HG03064 (cell line): Measurements from ENCODE around the gene SOX30.
"Not testable (repeated sequence)": the region's sequence is repeated elsewhere in the genome, so short reads cannot be mapped to it uniquely, and the experiment has no call there.

Experiments used
- ATAC-seq: cut with Tn5 transposase; IDR thresholded peaks from one replicate; pipeline ENCODE4 v1.9.1; 2021; ENCODE audit warnings: low read depth; ENCODE audit not compliant: unreplicated experiment

The SOX30 gene

GRCh38 chr5:157652377-157652692 lies at the start of gene SOX30:
Gene SOX30, minus strand, starts transcription at chr5:157652438. Its CDS starts 360 bp downstream, at chr5:157652078.
- ATAC-seq: no peak

GRCh38 chr5:157698674-157699073 lies 46.4 kb upstream of the SOX30 start:
- ATAC-seq: not testable (repeated sequence)

- ATAC-seq: not testable (repeated sequence)
Observed at GRCh38 chr5:157696154-157696553, 43.9 kb upstream of the SOX30 start.

DNA sequence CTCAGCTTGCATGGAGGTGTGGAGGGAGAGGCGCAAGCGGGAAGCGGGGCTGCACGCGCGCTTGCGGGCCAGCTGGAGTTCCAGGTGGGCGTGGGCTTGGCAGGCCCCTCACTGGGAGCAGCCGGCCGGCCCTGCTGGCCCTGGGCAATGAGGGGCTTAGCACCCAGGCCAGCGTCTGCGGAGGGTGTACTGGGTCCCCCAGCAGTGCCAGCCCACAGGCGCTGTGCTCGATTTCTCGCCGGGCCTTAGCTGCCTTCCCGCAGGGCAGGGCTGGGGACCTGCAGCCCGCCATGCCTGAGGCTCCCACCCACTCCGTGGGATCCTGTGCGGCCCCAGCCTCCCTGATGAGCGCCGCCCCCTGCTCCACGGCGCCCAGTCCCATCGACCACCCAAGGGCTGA lies 41.6 kb upstream of the SOX30 start:
- not testable (repeated sequence) for ATAC-seq

GRCh38 chr5:157690690-157691433 lies 38.6 kb upstream of the SOX30 start:
- ATAC-seq: no peak

DNA sequence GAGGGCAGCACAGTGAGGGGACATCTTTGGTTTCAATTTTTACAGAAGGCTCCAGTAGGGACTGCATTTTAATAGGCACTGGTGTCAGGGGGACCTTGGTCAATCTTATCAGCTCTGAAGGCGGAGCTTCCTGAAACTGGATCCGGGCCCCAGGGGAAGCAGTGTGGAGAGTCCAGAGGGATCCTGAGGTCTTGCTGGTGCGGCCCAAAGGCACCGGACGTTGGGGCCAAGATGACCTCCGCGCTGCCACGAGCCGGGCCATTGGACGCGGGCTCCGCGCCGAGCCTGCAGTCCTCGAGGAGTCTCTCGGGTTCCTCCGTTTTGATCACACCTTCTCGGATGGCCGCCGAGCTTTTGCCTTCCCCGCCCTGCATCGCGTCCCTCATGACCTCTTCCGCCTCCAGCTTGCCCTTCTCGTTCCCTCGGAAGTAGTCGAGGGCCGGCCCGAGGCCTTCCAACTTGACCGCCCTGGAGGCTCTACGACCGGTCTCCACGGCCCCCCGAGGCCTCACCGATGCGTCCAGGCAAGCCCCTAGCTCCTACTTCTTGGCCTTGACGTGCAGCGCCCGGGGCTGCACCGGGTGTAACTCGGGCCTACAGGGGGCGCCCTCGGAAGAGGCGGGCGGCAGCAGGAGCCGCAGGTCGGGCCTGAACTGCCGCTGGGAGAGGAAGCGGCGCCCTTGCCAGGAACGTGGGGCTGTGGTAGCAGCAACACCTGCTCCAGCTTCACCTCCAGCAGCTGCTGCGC lies 37.9 kb upstream of the SOX30 start:
- no peak for ATAC-seq

DNA sequence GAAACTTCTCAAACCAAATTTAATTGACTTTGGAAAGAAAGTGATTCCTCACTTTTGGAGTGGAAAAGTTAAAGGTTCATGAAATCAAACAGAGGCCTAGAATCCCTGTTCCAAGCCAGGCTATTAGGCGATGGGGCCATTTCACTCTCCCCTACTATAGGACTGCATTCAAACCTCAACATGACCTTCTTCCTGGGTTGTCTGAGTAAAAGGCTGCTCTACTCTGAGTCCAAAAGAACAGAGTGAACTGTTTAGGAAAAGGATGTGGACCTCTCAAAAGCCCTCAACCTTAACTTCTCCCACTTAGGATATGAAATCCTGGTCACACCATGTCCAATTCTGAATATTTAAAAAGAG lies 34.9 kb upstream of the SOX30 start:
- ATAC-seq: no peak

DNA sequence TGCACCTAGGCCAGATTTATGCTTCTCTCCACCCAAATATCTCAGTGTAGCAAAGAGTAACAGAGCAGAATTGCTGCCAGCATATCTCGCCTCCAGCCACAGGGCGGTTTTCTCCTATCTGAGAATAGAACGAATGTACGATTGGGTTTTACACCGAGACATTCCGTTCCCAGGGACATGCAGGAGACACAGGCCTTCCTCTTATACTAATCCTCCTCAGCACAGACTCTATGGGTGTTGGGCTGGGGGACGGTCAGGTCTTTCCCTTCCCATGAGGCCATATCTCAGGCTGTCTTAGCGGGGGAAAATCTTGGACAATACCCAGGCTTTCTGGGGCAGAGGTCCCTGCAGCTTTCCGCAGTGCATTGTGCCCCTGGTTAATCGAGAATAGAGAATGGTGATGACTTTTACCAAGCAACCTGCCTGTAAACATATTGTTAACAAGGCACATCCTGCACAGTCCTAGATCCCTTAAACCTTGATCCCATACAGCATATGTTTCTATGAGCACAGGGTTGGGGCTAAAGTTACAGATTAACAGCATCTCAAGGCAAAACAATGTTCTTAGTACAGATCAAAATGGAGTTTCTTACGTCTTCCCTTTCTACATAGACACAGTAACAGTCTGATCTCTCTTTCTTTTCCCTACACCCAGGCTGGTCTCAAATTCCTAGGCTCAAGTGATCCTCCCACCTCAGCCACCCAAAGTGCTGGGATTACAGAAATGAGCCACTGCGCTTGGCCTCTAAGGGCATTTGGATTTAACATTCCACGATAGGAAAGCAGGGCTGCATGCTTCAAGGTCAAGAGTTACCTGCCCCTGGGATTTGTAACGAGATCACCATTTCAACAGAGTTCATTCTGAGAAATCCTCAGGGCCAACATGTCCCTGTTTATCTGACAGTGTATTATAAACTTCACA lies 34.3 kb upstream of the SOX30 start:
- ATAC-seq: not testable (repeated sequence)

GRCh38 chr5:157682257-157682656 lies 30.0 kb upstream of the SOX30 start:
- ATAC-seq: no peak

DNA sequence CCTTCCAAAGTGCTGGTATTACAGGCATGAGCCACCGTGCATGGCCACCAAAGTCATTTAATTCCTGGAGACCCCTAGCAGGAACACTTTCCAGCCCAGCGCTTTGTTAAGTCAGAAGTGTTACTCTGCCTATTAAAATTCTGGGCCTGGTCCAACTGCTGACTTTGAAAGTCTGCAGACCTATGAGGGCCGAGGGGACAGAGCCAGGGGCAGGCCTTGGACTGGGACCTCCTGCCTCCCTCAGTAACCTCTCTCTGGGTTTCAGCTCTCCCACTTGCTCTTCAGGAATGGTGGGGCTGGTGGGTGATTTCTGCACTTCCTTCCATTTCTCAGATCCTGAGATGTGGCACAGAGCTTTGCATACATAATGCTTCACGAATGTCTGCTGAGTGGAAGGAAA lies 28.8 kb upstream of the SOX30 start:
- ATAC-seq: no peak

DNA sequence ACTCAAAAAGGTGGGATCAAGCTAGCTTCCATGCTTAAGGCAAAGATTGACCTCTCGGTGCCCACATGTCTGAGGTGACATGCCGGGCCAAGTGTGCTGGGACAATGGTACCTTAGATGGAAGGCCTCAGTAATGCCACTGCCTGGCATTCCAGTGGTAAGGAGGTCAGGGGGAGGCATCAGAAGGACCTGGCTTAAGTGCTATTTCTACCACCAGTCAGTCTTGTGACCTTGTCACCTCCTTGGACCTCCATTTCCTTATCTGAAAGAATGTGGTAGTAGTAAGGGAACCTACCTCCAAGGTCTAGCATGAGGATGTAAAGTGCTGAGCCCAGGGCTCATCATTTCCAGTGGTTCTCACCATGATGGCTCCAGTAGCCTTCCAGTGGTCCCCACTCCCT lies 28.0 kb upstream of the SOX30 start:
- no peak for ATAC-seq

- ATAC-seq: no peak
Observed at GRCh38 chr5:157679801-157680200, 27.6 kb upstream of the SOX30 start.

DNA sequence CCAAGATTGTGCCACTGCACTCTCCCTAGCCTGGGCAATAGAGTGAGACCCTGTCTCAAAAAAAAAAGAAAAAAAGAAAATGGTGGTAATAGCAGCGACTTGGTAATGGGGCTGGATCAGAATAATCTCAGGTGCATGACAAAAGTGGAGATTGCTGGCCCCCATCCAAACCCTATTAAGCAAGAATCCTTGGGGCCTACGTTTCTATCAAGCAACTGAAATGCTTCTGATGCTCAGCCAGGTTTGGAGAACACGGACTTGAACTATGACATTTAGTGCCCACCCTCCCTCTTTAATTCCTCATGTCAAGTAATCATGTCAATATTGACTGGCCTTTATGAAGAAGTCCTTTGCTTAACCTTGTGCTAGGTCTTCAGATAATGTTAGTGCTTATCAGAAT lies 25.7 kb upstream of the SOX30 start:
- no peak for ATAC-seq

DNA sequence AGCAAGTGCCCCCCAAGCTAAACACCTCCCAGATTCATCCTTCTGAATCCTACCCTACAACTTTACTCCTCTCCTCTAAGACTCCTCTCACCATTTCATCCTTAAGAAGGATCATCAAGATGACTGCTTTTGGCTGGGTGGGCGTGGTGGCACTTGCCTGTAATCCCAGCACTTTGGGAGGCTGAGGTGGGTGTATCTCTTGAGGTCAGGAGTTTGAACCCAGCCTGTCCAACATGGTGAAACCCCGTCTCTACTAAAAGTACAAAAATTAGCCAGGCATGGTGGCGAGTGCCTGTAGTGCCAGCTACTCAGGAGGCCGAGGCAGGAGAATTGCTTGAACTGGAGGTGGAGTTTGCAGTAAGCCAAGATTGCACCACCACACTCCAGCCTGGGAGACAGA lies 22.1 kb upstream of the SOX30 start:
- not testable (repeated sequence) for ATAC-seq

- ATAC-seq: no peak
Observed at GRCh38 chr5:157672976-157673375, 20.7 kb upstream of the SOX30 start.

DNA sequence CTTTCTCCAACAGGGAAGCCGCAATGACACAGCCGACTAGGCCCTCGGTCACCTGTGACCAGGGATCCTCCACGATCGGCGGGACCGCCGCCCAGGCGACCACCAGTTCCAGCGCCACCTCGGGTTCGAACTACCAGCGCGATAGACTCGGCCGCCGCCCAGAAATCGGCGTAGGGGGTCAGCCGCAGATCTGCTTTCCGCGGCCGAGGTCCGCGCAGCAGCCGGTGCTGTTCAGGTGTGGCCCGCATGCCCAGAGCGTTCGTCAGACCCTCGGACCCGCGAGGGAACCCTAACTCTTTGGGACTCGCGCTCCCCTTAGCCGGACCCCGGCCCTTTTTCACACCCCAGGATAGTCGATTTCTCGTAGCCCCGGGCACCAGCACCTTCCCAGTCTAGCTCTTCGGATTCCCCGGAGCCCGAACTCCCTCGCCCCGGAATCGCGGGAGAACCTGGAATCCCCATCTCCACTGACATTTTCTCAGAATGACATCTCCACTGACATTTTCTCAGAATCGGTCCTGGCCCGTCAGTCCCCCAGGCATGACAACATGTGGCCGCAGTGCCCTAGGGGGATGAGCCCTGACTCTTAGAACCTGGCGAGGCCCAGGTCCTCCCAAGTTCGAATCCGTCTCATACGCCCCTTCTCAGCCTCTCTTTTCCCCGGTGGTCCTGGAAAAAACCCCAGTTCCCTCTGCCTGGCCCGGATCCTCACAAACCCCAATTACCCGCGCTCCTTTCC lies 19.5 kb upstream of the SOX30 start:
- ATAC-seq: no peak

GRCh38 chr5:157670662-157671591 lies 18.7 kb upstream of the SOX30 start, which contains the start of gene C5orf52:
Gene C5orf52, plus strand, starts transcription at chr5:157671533. Its CDS starts 82 bp downstream, at chr5:157671615.
- ATAC-seq: no peak

- ATAC-seq: no peak
Observed at GRCh38 chr5:157669701-157670097, 17.5 kb upstream of the SOX30 start.

DNA sequence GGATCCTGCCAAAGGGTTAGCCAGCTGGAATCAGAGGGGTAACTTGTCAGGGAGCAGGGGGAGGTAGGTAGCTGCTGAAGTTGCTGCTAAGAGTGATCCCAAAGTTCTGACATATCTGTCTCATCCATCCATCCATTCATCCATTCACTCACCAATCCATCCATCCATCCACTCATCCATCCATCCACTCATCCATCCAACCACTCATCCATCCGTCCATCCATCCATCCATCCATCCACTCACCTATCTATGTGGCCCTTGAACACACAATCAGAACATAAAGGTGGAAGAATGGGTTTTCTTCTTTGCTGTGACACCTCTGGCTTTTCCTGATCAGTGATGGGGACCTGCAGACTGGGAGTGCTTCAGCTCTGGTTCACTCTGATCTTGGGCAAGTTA lies 16.1 kb upstream of the SOX30 start:
- ATAC-seq: no peak
